HG03469 (cell line): ENCODE data around the gene COG8.
"Not testable (repeated sequence)": the region's sequence is repeated elsewhere in the genome, so short reads cannot be mapped to it uniquely, and the experiment has no call there.

ENCODE experiments used
- ATAC-seq: cut with Tn5 transposase; IDR thresholded peaks from one replicate; pipeline ENCODE4 v1.9.1; 2021; ENCODE audit warnings: mild to moderate bottlenecking, moderate library complexity, moderate number of reproducible peaks; ENCODE audit not compliant: unreplicated experiment

The COG8 gene

DNA sequence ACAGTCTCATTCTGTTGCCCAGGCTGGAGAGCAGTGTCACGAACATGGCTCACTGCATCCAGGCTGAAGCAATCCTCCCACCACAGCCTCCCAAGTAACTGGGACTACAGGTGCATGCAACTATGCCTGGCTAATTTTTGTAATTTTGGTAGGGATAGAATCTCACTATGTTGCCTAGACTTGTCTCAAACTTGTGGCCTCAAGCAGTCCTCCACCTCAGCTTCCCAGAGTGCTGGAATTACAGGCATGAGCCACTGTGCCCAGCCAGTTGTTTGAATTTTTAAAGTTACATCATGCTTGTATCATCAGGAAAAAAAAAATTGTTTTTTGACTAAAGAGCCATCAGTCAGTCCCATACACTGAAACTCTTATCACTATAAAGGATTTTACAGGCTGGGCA lies 45.3 kb downstream of the COG8 start:
- ATAC-seq: no peak

DNA sequence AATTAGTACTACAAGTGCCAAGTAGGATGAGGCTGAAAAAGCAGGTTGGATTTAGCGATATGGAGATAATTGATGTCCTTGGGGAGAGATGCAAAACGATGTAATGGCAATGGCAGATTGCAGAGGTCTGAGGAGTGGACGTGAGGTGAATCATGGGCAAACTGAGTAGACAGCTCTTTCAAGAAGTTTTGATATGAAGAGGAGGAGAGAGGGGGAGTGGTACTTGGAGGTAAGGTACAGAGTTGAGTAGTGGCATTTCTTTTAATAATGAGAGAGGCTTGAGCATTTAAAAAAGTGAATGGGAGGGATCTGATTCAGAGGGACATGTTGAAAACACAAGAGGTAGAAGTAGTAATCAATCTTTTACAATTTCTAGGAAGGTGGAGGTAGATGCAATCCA lies 46.0 kb downstream of the COG8 start:
- ATAC-seq: no peak

DNA sequence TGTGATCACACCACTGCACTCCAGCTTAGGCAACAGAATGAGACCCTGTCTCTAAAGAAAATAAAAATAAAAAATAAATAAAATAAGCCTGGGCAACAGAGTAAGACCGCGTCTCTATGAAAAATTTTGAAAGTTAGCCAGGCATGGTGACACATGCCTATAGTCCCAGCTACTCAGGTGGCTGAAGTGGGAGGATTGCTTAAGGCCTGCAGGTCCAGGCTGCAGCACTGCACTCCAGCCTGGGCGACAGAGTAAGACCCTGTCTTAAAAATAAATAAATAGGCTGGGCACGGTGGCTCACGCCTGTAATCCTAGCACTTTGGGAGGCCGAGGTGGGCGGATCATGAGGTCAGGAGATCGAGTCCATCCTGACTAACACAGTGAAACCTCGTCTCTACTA lies 47.7 kb downstream of the COG8 start:
- not testable (repeated sequence) for ATAC-seq

- no peak for ATAC-seq
These were observed 52.2 kb downstream of the COG8 start for GRCh38 chr16:69286941-69287713.

DNA sequence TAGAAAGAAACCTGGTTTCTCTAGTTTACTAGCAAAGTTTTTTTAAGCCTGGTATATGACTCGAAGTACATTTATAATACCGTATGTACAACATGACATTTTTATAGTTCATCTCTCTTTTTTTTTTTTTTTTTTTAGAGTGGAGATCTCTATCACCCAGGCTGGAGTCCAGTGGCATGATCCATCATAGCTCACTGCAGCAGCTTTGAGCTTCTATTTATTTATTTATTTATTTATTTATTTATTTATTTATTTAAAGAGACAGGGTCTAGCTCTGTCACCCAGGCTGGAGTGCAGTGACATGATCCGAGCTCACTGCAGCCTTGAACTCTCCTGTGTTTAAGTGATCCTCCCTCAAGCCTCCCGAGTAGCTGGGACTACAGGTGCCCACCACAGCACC lies 54.1 kb downstream of the COG8 start:
- ATAC-seq: no peak

- ATAC-seq: no peak
These were observed 55.5 kb downstream of the COG8 start for GRCh38 chr16:69283851-69284250.

DNA sequence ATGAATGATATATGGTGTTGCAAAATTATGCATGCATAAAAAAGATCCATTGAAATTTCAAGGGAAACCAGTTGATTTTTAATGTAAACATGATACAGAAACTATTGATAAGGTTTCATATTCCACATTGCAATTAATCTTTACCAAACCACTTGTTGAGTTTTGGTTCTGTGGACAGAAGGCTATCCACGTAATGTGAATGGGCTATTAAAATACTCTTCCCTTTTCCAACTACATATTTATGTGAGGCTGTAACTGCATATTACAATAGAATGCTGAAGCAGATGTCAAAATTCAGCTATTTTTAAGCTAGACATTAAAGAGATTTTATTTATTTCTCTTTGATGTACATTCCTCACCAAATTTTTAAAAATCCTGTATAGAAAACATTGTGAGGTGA lies 62.0 kb downstream of the COG8 start:
- ATAC-seq: no peak
